Transverse colon (tissue), 3 donors: ENCODE measurements around the gene TAF3.

Experiments
- CTCF ChIP-seq, 5 experiments: fragments of 200-600 bp in 3 of 5; fragments of 450-650 bp in 2 of 5; sonication (generic) in 3 of 5; IDR thresholded peaks; 1 replicate in 2 of 5; 2 replicates in 3 of 5; pipeline ENCODE4 v1.5.1; 2016 to 2017; ENCODE audit warnings: antibody characterized with exemption in 5 of 5, inconsistent platforms in 3 of 5, mild to moderate bottlenecking in 2 of 5, moderate library complexity in 1 of 5
- EP300 ChIP-seq: sonication (generic); formaldehyde crosslinking; IDR thresholded peaks from one replicate; pipeline ENCODE4 v1.6.1; 2017; ENCODE audit warnings: antibody characterized with exemption, low read depth

GRCh38 chr10:8064436-8064835 lies 246.1 kb downstream of the TAF3 start:
- TF ChIP-seq EP300 (no peak), CTCF (IDR thresholded peaks at IDR 0.05) (no peak)
